Measurements from ENCODE around the gene PSORS1C2.

PSORS1C2 gene

DNA sequence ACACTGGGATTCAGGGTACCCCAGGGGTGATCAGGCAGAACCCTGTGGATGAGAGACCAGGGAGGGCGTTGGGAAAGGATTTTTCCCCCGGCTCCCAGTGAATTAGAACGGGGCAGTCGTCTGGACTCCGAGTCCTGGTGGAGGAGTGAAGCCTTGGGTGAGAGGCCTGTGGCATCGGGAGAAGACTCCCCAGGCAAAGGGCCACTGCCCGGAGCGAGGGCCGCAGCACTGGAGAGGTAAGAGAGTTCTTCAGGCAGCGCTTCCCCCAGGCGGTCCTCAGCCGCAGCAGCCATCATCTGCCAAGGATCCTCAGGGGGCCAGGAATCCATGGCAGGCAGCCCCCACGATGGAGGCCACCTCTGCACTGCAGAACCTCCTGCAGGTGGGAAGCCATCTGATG is 27.2 kb downstream of the PSORS1C2 start:
- no peak for DNase-seq

DNA sequence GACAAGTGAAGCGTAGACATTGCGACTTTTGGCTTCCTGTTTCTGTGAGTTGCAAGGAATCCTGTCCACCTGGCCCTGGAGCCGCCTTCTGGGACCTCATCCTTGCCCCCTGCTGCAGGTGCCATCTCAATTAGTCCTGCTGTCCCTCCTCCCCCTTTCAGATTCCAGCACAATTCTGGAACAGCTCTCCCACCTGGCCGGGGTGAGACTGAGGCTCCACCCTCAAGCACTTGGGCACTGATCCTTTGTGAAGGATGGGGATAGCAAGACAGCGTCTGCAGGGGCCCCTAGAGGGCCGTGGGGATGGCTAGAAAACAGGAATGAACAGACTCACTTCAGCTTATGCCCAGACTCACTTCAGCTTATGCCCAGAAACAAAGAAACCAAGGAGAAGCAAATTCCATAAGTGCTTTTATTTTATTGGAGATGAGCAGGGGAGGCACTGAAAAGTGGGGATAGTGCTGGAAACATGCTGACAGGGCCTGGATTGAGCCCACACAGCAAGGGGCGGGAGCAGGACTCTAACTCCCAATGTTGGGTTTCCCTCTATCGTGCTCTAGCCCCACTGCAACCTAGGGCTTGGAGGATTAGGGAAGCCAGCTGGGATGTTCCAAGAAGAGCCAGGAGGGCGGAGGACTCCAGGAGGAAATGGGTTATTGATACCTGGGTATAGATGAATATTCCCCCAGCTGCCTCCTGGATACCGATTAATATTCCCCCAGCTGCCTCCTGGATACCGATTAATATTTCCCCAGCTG is 27.9 kb downstream of the PSORS1C2 start:
- DNase-seq, result no peak

DNA sequence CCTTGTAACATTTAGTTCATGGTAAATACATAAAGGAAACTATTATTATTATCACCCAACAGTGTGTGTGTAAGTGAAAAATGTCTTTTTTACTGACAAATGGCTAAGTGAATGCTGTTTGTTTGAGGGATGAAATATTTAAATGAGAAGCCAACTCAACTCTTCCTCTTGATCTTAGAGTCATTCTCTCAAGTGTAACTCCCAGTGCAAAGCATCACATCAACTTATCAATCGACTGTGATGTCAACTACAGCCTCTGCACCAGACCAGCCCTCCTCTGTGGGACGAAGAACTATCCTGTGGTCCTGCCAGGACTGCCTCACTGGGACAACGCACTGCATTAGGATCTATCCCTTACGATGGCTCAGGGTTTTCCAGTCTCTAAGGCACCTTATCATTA is 31.8 kb downstream of the PSORS1C2 start:
- no peak for DNase-seq

DNA sequence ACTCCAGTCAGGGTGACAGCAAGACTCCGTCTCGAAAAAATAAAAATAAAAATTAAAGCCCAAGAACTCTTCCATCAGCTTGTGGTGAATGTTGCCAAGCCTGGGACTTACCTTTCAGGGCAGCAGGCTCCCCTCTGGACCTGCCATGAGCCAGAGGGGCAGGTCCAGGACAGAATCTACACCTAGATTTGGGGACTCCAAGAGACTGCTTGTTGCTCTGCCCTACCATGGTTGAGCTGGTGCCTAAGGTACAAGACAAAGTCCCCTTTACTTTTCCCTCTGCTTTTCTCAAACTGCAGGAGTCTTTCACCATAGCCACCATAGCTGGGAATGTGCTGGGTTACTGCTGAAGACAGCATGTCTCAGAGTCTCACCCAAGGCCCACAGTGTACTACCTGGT is 35.7 kb downstream of the PSORS1C2 start:
- no peak for DNase-seq

DNA sequence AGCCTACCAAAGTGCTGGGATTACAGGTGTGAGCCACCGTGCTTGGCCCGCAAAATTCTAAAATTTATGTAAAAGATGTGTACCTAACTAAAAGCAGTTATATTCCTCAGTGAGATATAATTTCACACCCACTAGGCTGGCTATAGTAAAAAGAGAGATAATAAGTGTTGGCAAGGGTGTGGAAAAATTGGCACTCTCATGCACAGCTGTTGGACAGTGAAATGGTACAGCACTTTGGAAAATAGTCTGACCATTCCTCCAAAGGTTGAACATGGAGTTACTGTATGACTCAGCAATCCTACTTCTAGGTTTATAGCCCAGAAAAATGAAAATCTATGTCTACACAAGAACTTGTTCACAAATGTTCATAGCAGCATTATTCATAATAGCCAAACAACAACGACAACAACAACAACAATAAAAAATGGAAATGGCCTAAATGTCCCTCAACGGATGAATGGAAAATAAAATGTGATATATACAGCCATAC is 40.4 kb downstream of the PSORS1C2 start:
- DNase-seq, result no peak

DNA sequence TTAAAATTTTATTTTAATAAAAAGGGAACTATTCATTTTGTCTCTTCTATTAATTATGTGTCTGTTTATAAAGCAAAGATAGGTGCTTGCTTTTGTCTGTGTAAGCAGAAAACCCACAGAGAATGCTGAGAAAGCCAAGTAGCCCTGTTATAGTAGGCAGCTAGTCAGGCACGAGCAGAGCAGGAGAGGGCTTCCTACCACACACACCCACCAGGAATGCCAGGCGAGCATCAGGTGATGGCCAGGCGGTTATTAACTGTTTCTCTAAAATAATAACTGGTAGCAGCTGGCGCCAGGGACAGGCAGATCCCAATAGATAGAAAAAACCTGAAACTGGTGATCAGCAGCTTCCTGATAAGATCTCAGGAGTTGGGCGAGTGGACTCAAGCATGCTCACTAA is 42.2 kb downstream of the PSORS1C2 start:
- DNase-seq, result no peak

DNA sequence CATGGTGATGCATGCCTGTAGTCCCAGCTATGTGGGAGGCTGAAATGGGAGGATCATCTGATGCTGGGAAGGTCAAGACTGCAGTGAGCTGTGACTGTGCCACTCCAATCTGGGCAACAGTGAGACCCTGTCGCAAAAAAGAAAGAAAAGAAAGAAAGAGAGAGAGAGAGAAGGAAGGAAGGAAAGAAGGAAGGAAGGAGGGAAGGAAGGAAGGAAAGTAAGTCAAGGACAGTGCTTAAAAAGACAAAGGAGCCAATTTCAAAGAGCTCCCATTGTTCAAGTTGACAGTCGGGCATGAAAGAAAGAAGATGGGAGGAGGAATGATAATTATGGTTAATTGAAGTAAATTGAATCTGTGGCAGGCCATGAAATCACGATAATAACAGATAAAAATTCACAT is 42.7 kb downstream of the PSORS1C2 start:
- no peak for DNase-seq

DNA sequence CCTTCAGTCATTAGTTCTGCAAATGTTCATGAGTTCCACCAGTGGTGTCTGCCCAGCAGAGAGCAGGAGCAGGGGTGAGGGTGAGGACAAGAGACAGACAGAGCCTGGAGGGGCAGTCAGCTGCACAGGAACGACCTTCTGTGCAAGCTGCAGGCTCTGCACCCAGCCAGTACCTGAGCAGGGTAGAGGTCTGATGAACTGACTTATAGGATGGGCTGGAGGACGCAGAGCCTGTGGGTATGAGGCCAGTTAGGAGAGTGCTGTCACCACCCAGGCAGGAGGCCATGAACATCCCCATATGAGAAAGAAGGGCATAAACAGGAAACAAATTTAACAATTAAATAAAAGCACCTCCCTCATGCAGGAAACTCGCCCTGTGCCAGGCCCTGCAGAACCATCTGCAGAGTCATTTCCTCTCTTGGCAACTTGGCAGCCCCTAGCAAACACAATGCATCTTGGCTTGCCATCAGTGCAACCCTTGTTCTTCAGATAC is 44.4 kb downstream of the PSORS1C2 start:
- no peak for DNase-seq

DNA sequence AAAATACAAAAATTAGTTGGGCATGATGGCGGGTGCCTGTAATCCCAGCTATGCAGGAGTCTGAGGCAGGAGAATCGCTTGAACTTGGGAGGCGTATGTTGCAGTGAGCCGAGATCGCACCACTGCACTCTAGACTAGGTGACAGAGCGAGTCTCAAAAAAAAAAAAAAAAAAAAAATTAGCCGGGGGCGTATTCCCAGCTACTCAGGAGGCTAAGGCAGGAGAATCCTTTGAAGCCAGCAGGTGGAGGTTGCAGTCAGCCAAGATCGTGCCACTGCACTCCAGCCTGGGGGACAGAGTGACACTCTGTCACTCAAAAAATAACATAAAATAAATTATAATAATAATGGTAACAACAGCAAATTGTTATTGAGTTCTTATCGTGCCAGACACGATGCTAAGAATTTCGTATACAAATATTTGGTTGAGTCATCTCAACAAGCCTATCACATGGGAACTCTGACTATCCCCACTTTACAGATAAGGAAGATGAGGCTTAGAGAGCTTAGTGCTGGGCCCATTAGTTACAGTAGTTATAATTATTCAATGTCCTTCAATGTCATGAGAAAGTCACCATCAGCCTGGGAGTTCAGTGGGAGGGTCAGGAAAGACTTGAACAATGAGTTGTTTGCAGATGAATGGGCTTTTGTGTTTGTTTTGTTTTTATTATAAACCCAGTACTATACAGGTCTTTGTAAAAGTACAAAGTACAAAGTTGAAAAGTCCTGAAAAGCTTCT is 45.9 kb downstream of the PSORS1C2 start:
- no peak for DNase-seq

DNA sequence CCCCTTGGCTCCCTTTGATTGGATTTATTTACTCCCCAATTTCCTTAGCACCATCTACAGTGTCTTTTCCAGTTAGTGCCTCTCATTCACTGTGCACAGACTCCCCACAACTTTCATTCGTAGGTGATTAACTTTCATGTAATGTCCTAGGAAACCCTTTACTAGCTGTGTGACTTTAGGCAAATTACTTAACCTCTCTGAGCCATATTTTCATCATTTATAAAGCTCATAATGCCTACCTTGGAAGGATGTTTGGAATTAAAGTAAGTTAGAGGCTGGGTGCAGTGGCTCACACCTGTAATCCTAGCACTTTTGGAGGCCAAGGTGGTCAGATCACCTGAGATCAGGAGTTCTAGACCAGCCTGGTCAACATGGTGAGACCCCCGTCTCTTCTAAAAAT is 46.6 kb downstream of the PSORS1C2 start:
- DNase-seq, result no peak

DNA sequence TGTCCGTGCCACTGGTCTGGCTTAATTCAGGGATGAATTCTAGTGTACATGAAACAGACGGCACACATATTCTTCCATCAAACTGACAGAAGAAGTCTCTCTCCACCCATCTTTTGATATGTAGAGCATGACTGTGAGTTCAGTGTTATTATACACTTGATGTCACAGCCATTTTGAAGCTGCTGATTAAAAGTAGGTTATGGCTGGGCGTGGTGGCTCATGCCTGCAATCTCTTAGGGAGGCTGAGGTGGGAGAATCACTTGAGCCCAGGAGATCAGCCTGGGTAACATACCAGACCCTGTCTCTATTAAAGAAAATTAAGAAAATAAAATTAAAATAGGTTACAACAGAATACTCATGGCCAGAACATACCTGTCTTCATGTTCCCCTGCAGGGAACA is 47.2 kb downstream of the PSORS1C2 start:
- no peak for DNase-seq

DNA sequence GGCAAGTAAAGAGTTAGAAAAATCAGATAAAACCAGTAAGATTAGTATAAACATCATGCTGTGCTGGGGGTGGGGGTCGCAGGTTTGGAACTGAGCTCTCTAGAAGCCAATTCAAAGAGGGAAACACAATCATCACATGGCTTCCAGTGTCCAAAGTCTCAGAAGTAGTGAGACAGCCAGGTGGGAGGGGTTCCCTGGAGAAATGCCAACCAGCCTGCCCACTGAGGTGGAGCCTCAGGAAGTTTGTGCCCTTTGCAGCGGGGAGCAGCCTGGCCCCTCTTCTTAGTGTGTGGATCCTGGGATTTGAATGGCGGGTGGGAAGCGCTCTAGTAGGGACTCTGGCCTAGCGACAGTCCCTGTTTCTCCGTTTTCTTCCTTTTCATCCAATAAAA is 47.9 kb downstream of the PSORS1C2 start:
- no peak for DNase-seq

DNA sequence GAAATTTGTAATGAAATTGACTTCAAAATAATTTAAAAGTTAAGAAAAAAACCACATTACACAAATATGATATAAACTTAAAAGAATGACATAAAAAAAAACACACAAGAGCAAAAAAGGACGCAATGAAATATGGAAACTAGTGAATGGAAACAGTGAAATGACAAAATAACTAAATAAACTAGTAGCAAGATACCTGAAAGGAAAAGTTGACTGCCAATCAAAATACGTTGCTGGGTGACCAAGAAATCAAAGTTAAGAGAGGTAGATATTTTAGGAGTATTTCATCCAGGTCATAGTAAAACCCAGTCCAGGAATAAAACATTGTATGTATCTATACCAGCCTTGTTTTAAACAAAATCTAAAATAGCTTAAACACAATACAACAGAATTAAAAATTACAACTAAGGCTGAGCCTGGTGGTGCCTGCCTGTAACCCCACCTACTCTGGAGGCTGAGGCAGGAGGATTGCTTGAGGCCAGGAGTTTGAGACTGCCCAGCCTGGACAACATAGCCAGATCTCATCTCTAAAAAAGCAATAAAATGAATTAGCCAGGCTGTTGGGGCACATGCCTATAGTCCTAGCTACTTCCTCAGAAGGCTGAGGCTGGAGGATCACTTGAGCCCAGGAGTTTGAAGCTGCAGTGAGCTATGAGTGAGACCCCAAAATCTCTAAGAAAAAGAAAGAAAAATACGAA is 48.4 kb downstream of the PSORS1C2 start:
- DNase-seq, result no peak
